Measurements from ENCODE around the gene FCER1A. TPM values are rescaled to one million over a fixed set of nuclear protein-coding genes. Genes with fewer than 3 reads are reported as not detected.

FCER1A gene
- total and polyA plus RNA-seq, 2 experiments from 2014 or later = not detected

- H3K27ac ChIP-seq = no peak overlapping the region
- TF ChIP-seq EZH2phosphoT487 (IDR thresholded peaks at IDR 0.05; ENCODE audit: insufficient read depth, low read depth) (no peak), EZH2 (IDR thresholded peaks at IDR 0.05; ENCODE audit: insufficient read depth, poor library complexity, severe bottlenecking) (no peak)
- H3K9me3 ChIP-seq (ENCODE audit: low read depth) = no peaks in the 10 kb centered on the region
- H2AFZ ChIP-seq = no peak overlapping the region
- no peaks in the 10 kb centered on the region for H3K27me3 ChIP-seq (replicated peaks; ENCODE audit: insufficient read depth)
- H3K36me3 ChIP-seq (ENCODE audit: low read depth) = no peaks in the 10 kb centered on the region
- no peaks in the 10 kb centered on the region for H3K9me2 ChIP-seq (ENCODE audit: insufficient read depth)
- H3K79me2 ChIP-seq (ENCODE audit: insufficient read depth) = no peaks in the 10 kb centered on the region
- in situ Hi-C loops (cut with MboI) = no loop called here
- no peak overlapping the region for H3K4me3 ChIP-seq
- H3K4me2 ChIP-seq (ENCODE audit: unreplicated experiment) = no peak overlapping the region
- H3F3A ChIP-seq (ENCODE audit: insufficient read depth) = no peaks in the 10 kb centered on the region
- no peak for DNase-seq
- H3K9ac ChIP-seq = no peak overlapping the region
- no peaks in the 10 kb centered on the region for H4K20me1 ChIP-seq (ENCODE audit: insufficient read depth)
- H3K4me1 ChIP-seq (ENCODE audit: insufficient read depth) = no peaks in the 10 kb centered on the region
- WGBS, 2 experiments (ENCODE audit: low coverage in 1 of 2, low lambda C conversion rate in 2 of 2, missing lambda C conversion rate in 2 of 2) = 53 to 62% methylated on average over 1 of the region's 1 CpG
Measured at GRCh38 chr1:159291424-159291823, 10.7 kb upstream of the FCER1A start.

- Histone ChIP-seq H3K9me3 (ENCODE audit: low read depth) (no peaks in the 10 kb centered on the region), H4K20me1 (ENCODE audit: insufficient read depth) (no peaks in the 10 kb centered on the region), H3K36me3 (ENCODE audit: low read depth) (no peaks in the 10 kb centered on the region), H3K9ac (no peak overlapping the region), H3K79me2 (ENCODE audit: insufficient read depth) (no peaks in the 10 kb centered on the region), H2AFZ (no peak overlapping the region), H3K9me2 (ENCODE audit: insufficient read depth) (no peaks in the 10 kb centered on the region), H3K4me3 (no peak overlapping the region), H3K27me3 (replicated peaks; ENCODE audit: insufficient read depth) (no peaks in the 10 kb centered on the region; the same call in 1 of the 2 replicates), H3K4me1 (ENCODE audit: insufficient read depth) (no peaks in the 10 kb centered on the region), H3K27ac (no peak overlapping the region), H3K4me2 (ENCODE audit: unreplicated experiment) (no peak overlapping the region), H3F3A (ENCODE audit: insufficient read depth) (no peaks in the 10 kb centered on the region)
- no peak for DNase-seq
- 12 to 19% methylated on average over 9 of the region's 9 CpGs for WGBS, 2 experiments (ENCODE audit: low coverage in 1 of 2, low lambda C conversion rate in 2 of 2, missing lambda C conversion rate in 2 of 2)
- TF ChIP-seq EZH2 (IDR thresholded peaks at IDR 0.05; ENCODE audit: insufficient read depth, poor library complexity, severe bottlenecking) = no peak
- TF ChIP-seq EZH2phosphoT487 (IDR thresholded peaks at IDR 0.05; ENCODE audit: insufficient read depth, low read depth) = no peak
- in situ Hi-C loops (cut with MboI) = no loop called here
Measured at GRCh38 chr1:159296706-159297375, 5.3 kb upstream of the FCER1A start.

GRCh38 chr1:159300146-159300545 lies 2.0 kb upstream of the FCER1A start:
- no peaks in the 10 kb centered on the region; the same call in 1 of the 2 replicates for H3K27me3 ChIP-seq (replicated peaks; ENCODE audit: insufficient read depth)
- DNase-seq = no peak
- TF ChIP-seq EZH2phosphoT487 (IDR thresholded peaks at IDR 0.05; ENCODE audit: insufficient read depth, low read depth) = no peak
- H4K20me1 ChIP-seq (ENCODE audit: insufficient read depth) = no peaks in the 10 kb centered on the region
- H3K9me3 ChIP-seq (ENCODE audit: low read depth) = no peaks in the 10 kb centered on the region
- no peak overlapping the region for H3K4me3 ChIP-seq
- no peaks in the 10 kb centered on the region for H3F3A ChIP-seq (ENCODE audit: insufficient read depth)
- H3K4me1 ChIP-seq (ENCODE audit: insufficient read depth) = no peaks in the 10 kb centered on the region
- H3K27ac ChIP-seq = no peak overlapping the region
- H3K79me2 ChIP-seq (ENCODE audit: insufficient read depth) = no peaks in the 10 kb centered on the region
- no peak overlapping the region for H3K9ac ChIP-seq
- H2AFZ ChIP-seq = no peak overlapping the region
- in situ Hi-C loops (cut with MboI) = no loop called here
- H3K9me2 ChIP-seq (ENCODE audit: insufficient read depth) = no peaks in the 10 kb centered on the region
- no peak overlapping the region for H3K4me2 ChIP-seq (ENCODE audit: unreplicated experiment)
- no peaks in the 10 kb centered on the region for H3K36me3 ChIP-seq (ENCODE audit: low read depth)
- 18 to 22% methylated on average over 4 of the region's 4 CpGs for WGBS, 2 experiments (ENCODE audit: low coverage in 1 of 2, low lambda C conversion rate in 2 of 2, missing lambda C conversion rate in 2 of 2)

DNA sequence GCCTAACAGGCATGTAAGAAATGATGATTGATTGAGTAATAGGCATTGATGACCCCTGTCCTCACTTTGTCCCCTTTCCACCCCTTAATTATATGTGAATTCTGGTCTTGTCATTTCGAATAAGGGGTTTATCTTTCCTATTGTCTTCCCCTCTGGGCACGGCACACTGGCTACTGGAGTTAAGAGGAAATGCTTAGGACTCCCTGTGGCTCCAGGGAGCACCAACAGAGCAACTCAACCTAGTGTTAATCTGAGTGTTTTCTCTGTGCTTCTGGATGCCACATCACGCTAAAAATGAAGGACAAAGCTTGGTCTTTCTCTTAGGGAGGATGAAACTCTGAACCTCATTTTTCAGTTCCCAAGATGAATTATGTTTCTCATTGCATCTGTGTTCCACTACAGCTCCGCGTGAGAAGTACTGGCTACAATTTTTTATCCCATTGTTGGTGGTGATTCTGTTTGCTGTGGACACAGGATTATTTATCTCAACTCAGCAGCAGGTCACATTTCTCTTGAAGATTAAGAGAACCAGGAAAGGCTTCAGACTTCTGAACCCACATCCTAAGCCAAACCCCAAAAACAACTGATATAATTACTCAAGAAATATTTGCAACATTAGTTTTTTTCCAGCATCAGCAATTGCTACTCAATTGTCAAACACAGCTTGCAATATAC lies 5.3 kb downstream of the FCER1A start:
- no peaks in the 10 kb centered on the region for H3K27me3 ChIP-seq (replicated peaks; ENCODE audit: insufficient read depth)
- no peaks in the 10 kb centered on the region for H3K79me2 ChIP-seq (ENCODE audit: insufficient read depth)
- WGBS, 2 experiments (ENCODE audit: low coverage in 1 of 2, low lambda C conversion rate in 2 of 2, missing lambda C conversion rate in 2 of 2) = 17 to 19% methylated on average over 5 of the region's 5 CpGs
- no peaks in the 10 kb centered on the region for H3K9me2 ChIP-seq (ENCODE audit: insufficient read depth)
- TF ChIP-seq EZH2 (IDR thresholded peaks at IDR 0.05; ENCODE audit: insufficient read depth, poor library complexity, severe bottlenecking) (no peak), EZH2phosphoT487 (IDR thresholded peaks at IDR 0.05; ENCODE audit: insufficient read depth, low read depth) (no peak)
- no peak overlapping the region for H3K4me2 ChIP-seq (ENCODE audit: unreplicated experiment)
- no peaks in the 10 kb centered on the region for H3F3A ChIP-seq (ENCODE audit: insufficient read depth)
- no peaks in the 10 kb centered on the region for H3K36me3 ChIP-seq (ENCODE audit: low read depth)
- no peaks in the 10 kb centered on the region for H4K20me1 ChIP-seq (ENCODE audit: insufficient read depth)
- no peak overlapping the region for H2AFZ ChIP-seq
- DNase-seq = no peak
- in situ Hi-C loops (cut with MboI) = no loop called here
- no peaks in the 10 kb centered on the region for H3K4me1 ChIP-seq (ENCODE audit: insufficient read depth)
- H3K27ac ChIP-seq = no peak overlapping the region
- no peak overlapping the region for H3K9ac ChIP-seq
- no peak overlapping the region for H3K4me3 ChIP-seq
- H3K9me3 ChIP-seq (ENCODE audit: low read depth) = no peaks in the 10 kb centered on the region
